Esophagus muscularis mucosa (tissue), 3 donors: ENCODE results near the gene CTNNA2.

Source experiments
- EP300 ChIP-seq: sonication (generic); formaldehyde crosslinking; IDR thresholded peaks from one replicate; pipeline ENCODE4 v1.6.1; 2017; ENCODE audit warnings: antibody characterized with exemption
- POLR2AphosphoS5 ChIP-seq, 2 donors: sonication (generic); formaldehyde crosslinking; IDR thresholded peaks; one replicate each; pipeline ENCODE4 v1.6.1; 2017; ENCODE audit warnings: antibody characterized with exemption in 2 of 2

DNA sequence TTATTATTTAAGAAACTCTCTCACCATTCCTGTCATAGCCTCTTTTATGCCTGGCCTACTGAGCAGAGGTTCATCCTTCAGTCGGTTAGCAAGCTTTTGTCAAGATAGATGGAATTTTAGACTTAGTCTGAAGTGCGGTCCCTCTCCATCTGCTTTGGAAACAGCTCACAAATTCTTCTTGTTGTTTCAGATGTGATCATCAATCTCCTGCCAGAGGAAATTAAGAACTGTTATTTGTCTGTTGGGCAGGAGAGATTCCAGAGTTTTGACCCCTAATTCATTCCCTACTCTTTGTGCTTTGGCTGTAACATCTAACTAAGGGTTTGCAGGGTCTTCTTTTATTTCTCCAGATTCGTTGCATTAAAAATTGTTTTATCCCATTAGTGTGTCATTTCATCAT is 735.3 kb downstream of the CTNNA2 start:
- no peak for TF ChIP-seq EP300
- no peak for TF ChIP-seq POLR2AphosphoS5 (IDR thresholded peaks at IDR 0.05)
